Panc1 (cell line): ENCODE data around the gene HCN4. TPM values are rescaled to one million over a fixed set of nuclear protein-coding genes. Genes with fewer than 3 reads are reported as not detected.

Experiments used
- ATAC-seq: fragments of 200-7000 bp; cut with Tn5 transposase; 2 replicates; pipeline ENCODE4 v1.9.1; 2020; ENCODE audit warnings: mild to moderate bottlenecking, moderate library complexity
- BruUV-seq: library from RNA; stranded (reverse); fragments of 400-500 nt; replicated peaks from 2 replicates; lab custom pipeline; 2021; lab: Mats Ljungman, UMichigan
- CTCF ChIA-PET: fragments of 300-600 bp; sonication (Branson Sonifier 250); formaldehyde crosslinking; loops from one replicate; lab custom pipeline; 2022; ENCODE audit warnings: antibody characterized with exemption; lab: Charles Lee
- POLR2A ChIA-PET: fragments of 300-600 bp; sonication (Branson Sonifier 250); formaldehyde crosslinking; loops from one replicate; lab custom pipeline; 2022; ENCODE audit warnings: antibody characterized with exemption; lab: Charles Lee
- DNase-seq: peaks from one replicate; pipeline ENCODE4 v3.0.0-alpha.2; 2010; ENCODE audit warnings: low read depth, low spot score
- H3K27ac ChIP-seq: 2 replicates; pipeline ENCODE4 v1.5.1; 2011; ENCODE audit warnings: mild to moderate bottlenecking, low read length, inconsistent platforms
- H3K27me3 ChIP-seq: fragments of 200-500 bp; sonication (Bioruptor generic); 2 replicates; pipeline ENCODE4 v1.6.0; 2014; ENCODE audit warnings: low read length, inconsistent platforms; ENCODE audit not compliant: control insufficient read depth, insufficient read depth
- H3K36me3 ChIP-seq: fragments of 200-500 bp; sonication (Bioruptor generic); 2 replicates; pipeline ENCODE4 v1.5.1; 2014; ENCODE audit warnings: inconsistent platforms, mild to moderate bottlenecking, low read length, moderate library complexity; ENCODE audit not compliant: control insufficient read depth, insufficient read depth
- H3K4me1 ChIP-seq: 2 replicates; pipeline ENCODE4 v1.5.1; 2011; ENCODE audit warnings: inconsistent platforms, mild to moderate bottlenecking, low read length, moderate library complexity; ENCODE audit not compliant: control insufficient read depth, insufficient read depth
- H3K4me3 ChIP-seq, 2 experiments: 2 replicates each; pipeline ENCODE4 v1.5.1; 2011 to 2012; ENCODE audit warnings: low read depth in 2 of 2, low read length in 2 of 2, mild to moderate bottlenecking in 2 of 2, inconsistent platforms in 1 of 2, moderate library complexity in 1 of 2
- H3K9me3 ChIP-seq: fragments of 200-500 bp; sonication (Bioruptor generic); 2 replicates; pipeline ENCODE4 v1.5.1; 2014; ENCODE audit warnings: low read depth, mild to moderate bottlenecking, inconsistent platforms, low read length, moderate library complexity; ENCODE audit not compliant: control insufficient read depth, insufficient read depth
- POLR2AphosphoS5 ChIP-seq: IDR thresholded peaks from 2 replicates; pipeline ENCODE4 v1.6.1; 2012; ENCODE audit warnings: mild to moderate bottlenecking, low read depth, low read length, moderate library complexity
- SIN3A ChIP-seq: IDR thresholded peaks from 2 replicates; pipeline ENCODE4 v1.6.1; 2012; ENCODE audit warnings: low read depth, mild to moderate bottlenecking, low read length, moderate library complexity, borderline replicate concordance; ENCODE audit not compliant: insufficient read depth
- TCF7L2 ChIP-seq: IDR thresholded peaks from 2 replicates; pipeline ENCODE4 v1.6.1; 2011; ENCODE audit warnings: mild to moderate bottlenecking, low read depth, low read length, inconsistent platforms
- in situ Hi-C: cut with HindIII; loops from 2 replicates; pipeline ENCODE4 v1.10.0; 2016; ENCODE audit warnings: low sequenced_read_pairs, low pct_unique_long_range_greater_than_20kb
- intact Hi-C: fragments of 100-400 bp; cut with micrococcal nuclease; formaldehyde crosslinking; loops from one replicate; pipeline ENCODE4 v1.10.0; 2022; ENCODE audit not compliant: unreplicated experiment
- total RNA-seq: library from RNA; stranded (reverse); gene quantifications from one replicate; pipeline ENCODE4 v1.2.1, GENCODE V29; 2021; ENCODE audit not compliant: unreplicated experiment
- TF ChIP-seq, protein P1 (sequence below): fragments of 450-650 bp; IDR thresholded peaks from 2 replicates; pipeline ENCODE4 v1.5.1; 2017; ENCODE audit warnings: mild to moderate bottlenecking
- TF ChIP-seq, protein P2 (sequence below), 2 experiments: IDR thresholded peaks; 2 replicates each; pipeline ENCODE4 v1.6.1; 2011 to 2012; ENCODE audit warnings: low read depth in 2 of 2, control low read depth in 1 of 2, low read length in 1 of 2, mild to moderate bottlenecking in 1 of 2, moderate library complexity in 1 of 2; ENCODE audit not compliant: insufficient read depth in 1 of 2

The HCN4 gene
- total RNA-seq, 1 experiment from 2014 or later: 0.15 TPM

DNA sequence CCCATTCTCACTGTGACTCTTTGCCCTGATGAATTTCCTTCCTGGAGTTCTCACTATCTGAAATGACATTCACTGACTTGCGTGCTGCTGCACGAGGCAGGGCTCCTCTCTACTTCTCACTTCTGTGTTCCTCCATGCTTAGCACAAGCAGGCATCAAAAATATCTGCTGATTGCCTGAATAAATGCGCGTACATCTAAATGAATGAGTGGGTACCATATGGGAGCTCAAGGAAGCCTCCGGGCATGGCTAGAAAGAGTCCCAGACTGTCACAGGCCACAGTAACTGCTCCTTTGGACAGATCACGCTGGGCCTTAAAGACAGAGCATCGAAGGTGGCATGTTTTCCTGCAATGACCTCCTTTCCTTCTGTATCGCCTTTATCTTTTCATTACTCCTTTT is 31.6 kb downstream of the HCN4 start:
- intact Hi-C loops (no loop called here), in situ Hi-C loops (no loop called here)
- ChIA-PET CTCF (no interaction called here), POLR2A (no interaction called here)
- no peak for TF ChIP-seq TCF7L2
- no peak for TF ChIP-seq POLR2AphosphoS5
- no peak for TF ChIP-seq SIN3A
- TF ChIP-seq, protein P1, sequence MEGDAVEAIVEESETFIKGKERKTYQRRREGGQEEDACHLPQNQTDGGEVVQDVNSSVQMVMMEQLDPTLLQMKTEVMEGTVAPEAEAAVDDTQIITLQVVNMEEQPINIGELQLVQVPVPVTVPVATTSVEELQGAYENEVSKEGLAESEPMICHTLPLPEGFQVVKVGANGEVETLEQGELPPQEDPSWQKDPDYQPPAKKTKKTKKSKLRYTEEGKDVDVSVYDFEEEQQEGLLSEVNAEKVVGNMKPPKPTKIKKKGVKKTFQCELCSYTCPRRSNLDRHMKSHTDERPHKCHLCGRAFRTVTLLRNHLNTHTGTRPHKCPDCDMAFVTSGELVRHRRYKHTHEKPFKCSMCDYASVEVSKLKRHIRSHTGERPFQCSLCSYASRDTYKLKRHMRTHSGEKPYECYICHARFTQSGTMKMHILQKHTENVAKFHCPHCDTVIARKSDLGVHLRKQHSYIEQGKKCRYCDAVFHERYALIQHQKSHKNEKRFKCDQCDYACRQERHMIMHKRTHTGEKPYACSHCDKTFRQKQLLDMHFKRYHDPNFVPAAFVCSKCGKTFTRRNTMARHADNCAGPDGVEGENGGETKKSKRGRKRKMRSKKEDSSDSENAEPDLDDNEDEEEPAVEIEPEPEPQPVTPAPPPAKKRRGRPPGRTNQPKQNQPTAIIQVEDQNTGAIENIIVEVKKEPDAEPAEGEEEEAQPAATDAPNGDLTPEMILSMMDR: no peak
- TF ChIP-seq, protein P2, sequence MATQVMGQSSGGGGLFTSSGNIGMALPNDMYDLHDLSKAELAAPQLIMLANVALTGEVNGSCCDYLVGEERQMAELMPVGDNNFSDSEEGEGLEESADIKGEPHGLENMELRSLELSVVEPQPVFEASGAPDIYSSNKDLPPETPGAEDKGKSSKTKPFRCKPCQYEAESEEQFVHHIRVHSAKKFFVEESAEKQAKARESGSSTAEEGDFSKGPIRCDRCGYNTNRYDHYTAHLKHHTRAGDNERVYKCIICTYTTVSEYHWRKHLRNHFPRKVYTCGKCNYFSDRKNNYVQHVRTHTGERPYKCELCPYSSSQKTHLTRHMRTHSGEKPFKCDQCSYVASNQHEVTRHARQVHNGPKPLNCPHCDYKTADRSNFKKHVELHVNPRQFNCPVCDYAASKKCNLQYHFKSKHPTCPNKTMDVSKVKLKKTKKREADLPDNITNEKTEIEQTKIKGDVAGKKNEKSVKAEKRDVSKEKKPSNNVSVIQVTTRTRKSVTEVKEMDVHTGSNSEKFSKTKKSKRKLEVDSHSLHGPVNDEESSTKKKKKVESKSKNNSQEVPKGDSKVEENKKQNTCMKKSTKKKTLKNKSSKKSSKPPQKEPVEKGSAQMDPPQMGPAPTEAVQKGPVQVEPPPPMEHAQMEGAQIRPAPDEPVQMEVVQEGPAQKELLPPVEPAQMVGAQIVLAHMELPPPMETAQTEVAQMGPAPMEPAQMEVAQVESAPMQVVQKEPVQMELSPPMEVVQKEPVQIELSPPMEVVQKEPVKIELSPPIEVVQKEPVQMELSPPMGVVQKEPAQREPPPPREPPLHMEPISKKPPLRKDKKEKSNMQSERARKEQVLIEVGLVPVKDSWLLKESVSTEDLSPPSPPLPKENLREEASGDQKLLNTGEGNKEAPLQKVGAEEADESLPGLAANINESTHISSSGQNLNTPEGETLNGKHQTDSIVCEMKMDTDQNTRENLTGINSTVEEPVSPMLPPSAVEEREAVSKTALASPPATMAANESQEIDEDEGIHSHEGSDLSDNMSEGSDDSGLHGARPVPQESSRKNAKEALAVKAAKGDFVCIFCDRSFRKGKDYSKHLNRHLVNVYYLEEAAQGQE (IDR thresholded peaks at IDR 0.05; ENCODE audit: insufficient read depth in 1 of 2, low read depth in 2 of 2, low read length in 1 of 2): no peak
- no peak for DNase-seq
- Histone ChIP-seq H3K9me3 (no peaks in the 10 kb centered on the region), H3K4me3 (no peak overlapping the region), H3K27me3 (no peaks in the 10 kb centered on the region), H3K36me3 (no peaks in the 10 kb centered on the region), H3K4me1 (no peaks in the 10 kb centered on the region), H3K27ac (no peak overlapping the region)
- ATAC-seq: no peak
- BruUV-seq: no TSS peak

DNA sequence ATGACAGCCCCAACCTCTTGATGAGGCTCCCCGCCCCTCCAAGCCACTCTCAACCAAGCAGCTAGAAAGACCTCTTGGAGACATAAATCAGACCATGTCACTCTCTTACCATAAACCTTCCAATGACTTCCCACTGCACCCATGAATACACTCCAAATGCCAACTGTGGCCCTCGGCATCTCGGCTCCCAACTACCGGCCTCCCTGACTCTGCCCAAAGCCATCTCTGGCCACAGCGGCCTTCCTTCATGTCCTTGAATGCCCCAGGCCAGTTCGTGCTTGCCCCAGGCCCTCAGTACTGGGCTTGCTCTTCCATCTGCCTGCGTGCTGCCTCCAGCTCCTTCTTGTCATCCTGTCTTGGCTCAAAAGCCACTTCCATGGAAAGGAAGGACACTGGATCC is 32.0 kb downstream of the HCN4 start:
- ChIA-PET POLR2A (no interaction called here), CTCF (no interaction called here)
- BruUV-seq: no TSS peak
- no peaks in the 10 kb centered on the region for H3K9me3 ChIP-seq
- no peaks in the 10 kb centered on the region for H3K27me3 ChIP-seq
- no peak overlapping the region for H3K4me3 ChIP-seq
- H3K4me1 ChIP-seq: no peaks in the 10 kb centered on the region
- no peaks in the 10 kb centered on the region for H3K36me3 ChIP-seq
- ATAC-seq (no peak), DNase-seq (no peak)
- in situ Hi-C loops (no loop called here), intact Hi-C loops (no loop called here)
- TF ChIP-seq SIN3A: no peak
- no peak overlapping the region for H3K27ac ChIP-seq

DNA sequence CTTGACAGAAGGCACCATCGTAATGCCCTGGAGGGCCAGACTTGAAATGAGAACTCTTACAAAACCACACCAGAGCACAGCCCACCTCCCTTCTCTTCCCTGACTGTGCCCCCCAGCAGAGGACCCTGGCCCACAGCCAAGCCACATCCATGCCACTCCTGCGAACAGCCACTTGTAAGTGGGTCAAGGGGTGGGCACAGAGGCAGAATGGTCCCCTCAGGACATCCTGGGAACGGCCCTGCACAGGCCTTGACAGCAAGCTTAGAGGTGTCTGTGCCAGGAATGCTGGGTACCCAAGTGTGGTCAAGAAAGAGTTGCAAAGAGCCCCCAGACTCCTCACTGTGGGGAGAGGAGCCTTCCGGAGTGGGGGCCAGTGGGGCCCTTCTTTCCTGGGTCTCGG is 33.3 kb downstream of the HCN4 start:
- POLR2A ChIA-PET: no interaction called here
- in situ Hi-C loops (no loop called here), intact Hi-C loops (no loop called here)
- BruUV-seq: no TSS peak
- H3K9me3 ChIP-seq: no peaks in the 10 kb centered on the region
- DNase-seq: no peak
- TF ChIP-seq, protein P1: no peak
- TF ChIP-seq TCF7L2 (no peak), POLR2AphosphoS5 (no peak), SIN3A (no peak)
- TF ChIP-seq, protein P2 (IDR thresholded peaks at IDR 0.05; ENCODE audit: insufficient read depth in 1 of 2, low read depth in 2 of 2, low read length in 1 of 2): no peak
- no peak overlapping the region for H3K4me3 ChIP-seq
- no peaks in the 10 kb centered on the region for H3K27me3 ChIP-seq
- no peaks in the 10 kb centered on the region for H3K4me1 ChIP-seq
- ATAC-seq: no peak
- H3K27ac ChIP-seq: no peak overlapping the region
- CTCF ChIA-PET: no interaction called here
- H3K36me3 ChIP-seq: no peaks in the 10 kb centered on the region
